A549 (cell line): ENCODE results near the gene ATP6V0A4. TPM values are rescaled to one million over a fixed set of nuclear protein-coding genes. Genes with fewer than 3 reads are reported as not detected.

Experiments used
- ATAC-seq, 2 experiments: fragments of 200-7000 bp in 1 of 2; fragments of >200 bp in 1 of 2; cut with Nextera tagmentation in 1 of 2; cut with Tn5 transposase in 1 of 2; 3 replicates each; pipeline versions ENCODE4 v1.8.0 to v1.9.1; 2018 to 2020; ENCODE audit warnings: mild to moderate bottlenecking in 1 of 2, moderate library complexity in 1 of 2
- CTCF ChIA-PET: fragments of 300-600 bp; sonication (Branson Sonifier 250); formaldehyde crosslinking; extraction: SDS; loops from one replicate; lab custom pipeline; 2021; ENCODE audit warnings: antibody characterized with exemption, inconsistent platforms; lab: Yijun Ruan, JAX
- POLR2A ChIA-PET: fragments of 350-600 bp; formaldehyde crosslinking; extraction: SDS; loops from one replicate; lab custom pipeline; 2021; ENCODE audit warnings: antibody characterized with exemption, inconsistent platforms; lab: Yijun Ruan, JAX
- DNase-seq, 2 experiments: peaks; one replicate each; pipeline versions ENCODE4 v3.0.0 to v3.0.0-alpha.2; 2011 to 2016; ENCODE audit warnings: low read depth in 1 of 2, low spot score in 1 of 2
- FAIRE-seq: peaks from 2 replicates; lab custom pipeline; 2011; peaks lifted over from hg19 to GRCh38; lab: Jason Lieb, UNC
- H3K27ac ChIP-seq, 2 experiments: fragments of >200 bp; sonication (Bioruptor Twin); formaldehyde crosslinking; 3 replicates each; pipeline ENCODE4 v1.5.1; 2016 to 2017
- H3K4me1 ChIP-seq: fragments of >200 bp; sonication (Bioruptor Twin); formaldehyde crosslinking; 3 replicates; pipeline ENCODE4 v1.6.1; 2016
- H3K4me2 ChIP-seq: fragments of >200 bp; sonication (Bioruptor Twin); formaldehyde crosslinking; 3 replicates; pipeline ENCODE4 v1.6.1; 2016
- H3K4me3 ChIP-seq: fragments of >200 bp; sonication (Bioruptor Twin); formaldehyde crosslinking; 3 replicates; pipeline ENCODE4 v1.5.1; 2016
- H3K9me3 ChIP-seq: fragments of >200 bp; sonication (Bioruptor Twin); formaldehyde crosslinking; 3 replicates; pipeline ENCODE4 v1.6.1; 2016
- CBX2 ChIP-seq: fragments of 200-600 bp; sonication (generic); IDR thresholded peaks from 2 replicates; pipeline ENCODE4 v1.6.1; 2016; ENCODE audit warnings: low read depth, mild to moderate bottlenecking, borderline replicate concordance
- CHD4 ChIP-seq: fragments of 200-600 bp; sonication (generic); IDR thresholded peaks from 2 replicates; pipeline ENCODE4 v1.6.1; 2016; ENCODE audit warnings: antibody characterized with exemption, mild to moderate bottlenecking, borderline replicate concordance
- CTCF ChIP-seq: fragments of >200 bp; sonication (Bioruptor Twin); formaldehyde crosslinking; IDR thresholded peaks from 3 replicates; pipeline ENCODE4 v1.5.1; 2016
- GATA3 ChIP-seq: IDR thresholded peaks from 2 replicates; pipeline ENCODE4 v1.6.1; 2012; ENCODE audit warnings: borderline replicate concordance
- HES2 ChIP-seq: fragments of >200 bp; sonication (Bioruptor Twin); formaldehyde crosslinking; IDR thresholded peaks from 2 replicates; pipeline ENCODE4 v1.6.1; 2016
- HMGXB4 ChIP-seq: fragments of 250-450 bp; sonication (Bioruptor Pico); IDR thresholded peaks from 2 replicates; pipeline ENCODE4 v1.5.0; 2021; ENCODE audit warnings: mild to moderate bottlenecking, moderate library complexity, borderline replicate concordance
- KDM1A ChIP-seq: fragments of 200-600 bp; sonication (generic); IDR thresholded peaks from 2 replicates; pipeline ENCODE4 v1.6.1; 2016; ENCODE audit warnings: low read depth, mild to moderate bottlenecking
- KDM5A ChIP-seq: fragments of 200-600 bp; sonication (generic); IDR thresholded peaks from 2 replicates; pipeline ENCODE4 v1.6.1; 2016; ENCODE audit warnings: antibody characterized with exemption, mild to moderate bottlenecking
- NPAS2 ChIP-seq: fragments of 250-450 bp; sonication (Bioruptor Pico); IDR thresholded peaks from 2 replicates; pipeline ENCODE4 v1.8.0; 2022; ENCODE audit warnings: mild to moderate bottlenecking, moderate library complexity, borderline replicate concordance
- POLR2AphosphoS2 ChIP-seq: conservative IDR thresholded peaks from 2 replicates; pipeline ENCODE4 v1.6.1; 2012; ENCODE audit warnings: low read length, improper control_type of control experiment, inconsistent platforms
- RCOR1 ChIP-seq: fragments of 150-350 bp; IDR thresholded peaks from 2 replicates; pipeline ENCODE4 v1.6.1; 2014; ENCODE audit warnings: antibody characterized with exemption, low read length, low read depth
- SREBF2 ChIP-seq: fragments of 450-650 bp; IDR thresholded peaks from 2 replicates; pipeline ENCODE4 v1.6.1; 2014; ENCODE audit warnings: mild to moderate bottlenecking, moderate library complexity
- TFCP2L1 ChIP-seq: fragments of 250-450 bp; sonication (Bioruptor Pico); IDR thresholded peaks from 2 replicates; pipeline ENCODE4 v1.5.0; 2021; ENCODE audit warnings: mild to moderate bottlenecking
- USF2 ChIP-seq: fragments of 450-650 bp; IDR thresholded peaks from 2 replicates; pipeline ENCODE4 v1.6.1; 2014; ENCODE audit warnings: antibody characterized with exemption
- ZC3H11A ChIP-seq: fragments of 450-650 bp; IDR thresholded peaks from 2 replicates; pipeline ENCODE4 v1.6.1; 2014; ENCODE audit warnings: antibody characterized with exemption, mild to moderate bottlenecking
- WGBS: methylation state at CpG from one replicate; pipeline ENCODE4 v1.1.6; 2017; ENCODE audit errors: missing lambda C conversion rate; 5-methylcytosine and 5-hydroxymethylcytosine counted together
- polyA plus RNA-seq, 4 experiments: library from polyadenylated mRNA; depleted of rRNA in 3 of 4; stranded (reverse); fragments of >200 nt; fragmentation: RNase III in 1 of 4; extraction: RNeasy Plus Mini Kit Qiagen cat#74134 plus additional on column Dnase treatment in 1 of 4; gene quantifications; 2 replicates in 3 of 4; 3 replicates in 1 of 4; pipeline ENCODE4 v1.2.3, GENCODE V29; 2011 to 2017
- TF ChIP-seq, protein P1 (sequence below): IDR thresholded peaks from 2 replicates; pipeline ENCODE4 v1.6.1; 2012
- TF ChIP-seq, protein P2 (sequence below): IDR thresholded peaks from 2 replicates; pipeline ENCODE4 v1.6.1; 2012; ENCODE audit warnings: low read depth, borderline replicate concordance

Gene ATP6V0A4
- polyA plus RNA-seq, 2 of the 4 experiments (the other 2 are of a cell fraction) = 0.09 to 0.25 TPM

GRCh38 chr7:138666385-138666784 is 131.6 kb downstream of the ATP6V0A4 start:
- no peak overlapping the region for H3K27ac ChIP-seq
- H3K4me2 ChIP-seq = no peak overlapping the region
- H3K4me3 ChIP-seq = no peak overlapping the region
- no peak for ATAC-seq
- no peaks in the 10 kb centered on the region for H3K9me3 ChIP-seq
- FAIRE-seq = no peak
- TF ChIP-seq CTCF = no peak
- no peak for TF ChIP-seq KDM5A
- TF ChIP-seq NPAS2 (CRISPR knock-in tag) = no peak
- no peak for TF ChIP-seq GATA3
- TF ChIP-seq ZC3H11A = no peak
- TF ChIP-seq CHD4 = no peak
- TF ChIP-seq, protein P1, sequence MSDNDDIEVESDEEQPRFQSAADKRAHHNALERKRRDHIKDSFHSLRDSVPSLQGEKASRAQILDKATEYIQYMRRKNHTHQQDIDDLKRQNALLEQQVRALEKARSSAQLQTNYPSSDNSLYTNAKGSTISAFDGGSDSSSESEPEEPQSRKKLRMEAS = no peak
- TF ChIP-seq RCOR1 = no peak
- TF ChIP-seq USF2 = no peak
- WGBS = 4% methylated on average over 2 of the region's 2 CpGs
- H3K4me1 ChIP-seq = no peaks in the 10 kb centered on the region
- POLR2A ChIA-PET = no interaction called here
- CTCF ChIA-PET = interaction anchor here (1.3 to 2.3 kb wide), 2 partner anchors 13 to 72 kb away, joined by 3 to 6 read pairs; no protein-coding TSS in a partner anchor
- DNase-seq = no peak

DNA sequence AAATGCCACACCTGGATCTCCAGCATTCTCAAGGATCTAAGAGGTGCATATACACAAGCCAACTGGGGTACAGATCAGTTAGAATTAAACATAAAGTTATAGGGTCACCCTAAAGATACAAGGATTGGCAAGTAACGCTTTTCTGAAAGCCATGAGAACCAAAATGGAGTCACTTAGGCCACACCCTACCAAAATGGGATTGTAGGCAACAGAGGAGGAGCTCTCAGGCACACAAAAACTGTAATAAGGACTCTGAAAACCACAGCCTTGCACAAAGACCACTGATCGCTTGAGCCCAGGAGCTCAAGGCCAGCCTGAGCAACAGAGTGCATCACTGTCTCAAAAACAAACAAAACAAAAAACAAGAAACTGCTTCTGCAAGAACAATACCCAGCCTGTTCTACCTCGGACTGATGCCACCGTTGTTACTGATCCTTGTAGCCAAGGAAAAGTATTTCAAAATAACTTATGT is 132.3 kb downstream of the ATP6V0A4 start:
- Histone ChIP-seq H3K4me1 (no peaks in the 10 kb centered on the region), H3K27ac (no peak overlapping the region), H3K4me3 (no peak overlapping the region), H3K4me2 (no peak overlapping the region), H3K9me3 (no peaks in the 10 kb centered on the region)
- no peak for DNase-seq
- TF ChIP-seq TFCP2L1 (CRISPR knock-in tag) (no peak), HMGXB4 (CRISPR knock-in tag) (no peak), CBX2 (no peak), SREBF2 (no peak), POLR2AphosphoS2 (no peak), KDM1A (no peak), HES2 (no peak)
- TF ChIP-seq, protein P1 = no peak
- TF ChIP-seq, protein P2, sequence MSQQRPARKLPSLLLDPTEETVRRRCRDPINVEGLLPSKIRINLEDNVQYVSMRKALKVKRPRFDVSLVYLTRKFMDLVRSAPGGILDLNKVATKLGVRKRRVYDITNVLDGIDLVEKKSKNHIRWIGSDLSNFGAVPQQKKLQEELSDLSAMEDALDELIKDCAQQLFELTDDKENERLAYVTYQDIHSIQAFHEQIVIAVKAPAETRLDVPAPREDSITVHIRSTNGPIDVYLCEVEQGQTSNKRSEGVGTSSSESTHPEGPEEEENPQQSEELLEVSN = no peak
- no peak for ATAC-seq
- 56% methylated on average over 4 of the region's 4 CpGs for WGBS
- CTCF ChIA-PET = interaction anchor here (1.2 to 1.3 kb wide), 2 partner anchors 12 to 73 kb away, joined by 3 read pairs; no protein-coding TSS in a partner anchor
- no peak for FAIRE-seq
- POLR2A ChIA-PET = no interaction called here
